Duodenal mucosa (tissue), 2 donors: Measurements from ENCODE around the gene SOX13.

Source experiments
- H3K27ac ChIP-seq: one replicate; pipeline ENCODE4 v1.7.0; 2013; ENCODE audit warnings: low read depth, low read length
- H3K27me3 ChIP-seq, 2 donors: one replicate each; pipeline ENCODE4 v1.7.0; 2013; ENCODE audit warnings: low read length in 2 of 2, control low read depth in 1 of 2; ENCODE audit not compliant: insufficient read depth in 2 of 2, control insufficient read depth in 1 of 2
- H3K36me3 ChIP-seq, 2 donors: one replicate each; pipeline ENCODE4 v1.7.0; 2013; ENCODE audit warnings: low read length in 2 of 2, control low read depth in 1 of 2; ENCODE audit not compliant: insufficient read depth in 2 of 2, control insufficient read depth in 1 of 2
- H3K4me1 ChIP-seq, 2 donors: one replicate each; pipeline ENCODE4 v1.7.0; 2013; ENCODE audit warnings: low read length in 2 of 2, control low read depth in 1 of 2; ENCODE audit not compliant: insufficient read depth in 2 of 2, control insufficient read depth in 1 of 2
- H3K4me3 ChIP-seq, 2 donors: one replicate each; pipeline ENCODE4 v1.7.0; 2013; ENCODE audit warnings: low read length in 2 of 2, low read depth in 1 of 2
- H3K9ac ChIP-seq, 2 donors: one replicate each; pipeline ENCODE4 v1.7.0; 2013; ENCODE audit warnings: low read length in 2 of 2, low read depth in 1 of 2
- H3K9me3 ChIP-seq, 2 donors: one replicate each; pipeline ENCODE4 v1.7.0; 2013; ENCODE audit warnings: low read length in 2 of 2, control low read depth in 1 of 2; ENCODE audit not compliant: control insufficient read depth in 1 of 2

The SOX13 gene

GRCh38 chr1:204162494-204163074 lies 89.7 kb downstream of the SOX13 start:
- H3K36me3 ChIP-seq, result no peaks in the 10 kb centered on the region
- no peaks in the 10 kb centered on the region for H3K9me3 ChIP-seq
- no peak overlapping the region for H3K4me3 ChIP-seq
- no peak overlapping the region for H3K27ac ChIP-seq
- H3K4me1 ChIP-seq, result peaks cover 0 to 4% of the 10 kb centered on the region in 2 donors
- H3K27me3 ChIP-seq, result peaks cover 0 to 9% of the 10 kb centered on the region in 2 donors
- H3K9ac ChIP-seq, result no peak overlapping the region

DNA sequence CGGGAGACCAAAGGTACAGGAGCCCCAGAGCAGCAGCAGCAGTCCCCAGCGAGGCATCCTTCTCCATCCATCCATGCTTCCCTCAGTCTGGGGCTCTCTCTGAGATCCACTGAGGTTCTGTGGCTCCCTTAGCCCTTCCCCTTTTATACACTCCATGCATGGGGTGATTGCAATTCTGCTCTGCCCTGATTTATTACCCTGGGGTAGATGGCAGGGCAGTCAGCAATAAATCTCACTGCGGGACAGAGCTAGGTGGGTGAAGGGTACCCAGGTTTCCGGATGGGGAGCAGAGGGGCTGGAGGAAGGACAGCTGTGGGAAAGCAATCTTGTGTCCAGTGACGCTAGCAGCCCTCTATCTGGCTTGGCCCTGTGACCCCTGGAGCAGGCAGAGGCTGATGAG lies 93.3 kb downstream of the SOX13 start, which contains the start of gene REN:
Gene REN, minus strand, starts transcription at position 119 of the 400 bp plus-strand sequence. Its CDS starts 44 bp downstream, at position 75.
- H3K4me1 ChIP-seq, result peaks cover 0 to 4% of the 10 kb centered on the region in 2 donors
- H3K4me3 ChIP-seq, result no peak within 1 kb of the TSS
- peaks cover 0 to 6% of the 10 kb centered on the region in 2 donors for H3K27me3 ChIP-seq
- peaks cover 20% of the 10 kb centered on the region in 2 donors for H3K9me3 ChIP-seq
- no peaks in the 10 kb centered on the region for H3K36me3 ChIP-seq
- H3K9ac ChIP-seq, result no peak within 1 kb of the TSS
- H3K27ac ChIP-seq, result no peak within 1 kb of the TSS

DNA sequence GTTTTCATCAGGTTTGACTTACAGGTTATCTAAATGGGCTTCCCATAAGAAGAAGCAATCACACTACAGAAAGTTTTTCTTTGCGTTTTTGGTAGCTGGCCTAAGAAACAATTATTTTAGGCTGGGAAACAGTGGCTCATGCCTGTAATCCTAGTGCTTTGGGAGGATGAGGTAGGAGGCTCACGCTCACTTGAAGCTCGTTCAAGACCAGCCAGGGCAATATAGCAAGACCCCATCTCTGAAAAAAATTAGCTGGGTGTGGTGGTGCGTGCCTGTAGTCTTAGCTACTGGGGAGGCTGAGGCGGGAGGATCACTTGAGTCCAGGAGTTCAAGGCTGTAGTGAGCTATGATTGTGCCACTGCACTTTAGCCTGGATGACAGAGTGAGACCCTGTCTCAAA lies 94.8 kb downstream of the SOX13 start:
- Histone ChIP-seq H3K27ac (no peak overlapping the region), H3K4me1 (no peaks in the 10 kb centered on the region), H3K4me3 (no peak overlapping the region), H3K36me3 (no peaks in the 10 kb centered on the region), H3K9ac (no peak overlapping the region), H3K9me3 (peaks cover 20% of the 10 kb centered on the region in 2 donors), H3K27me3 (no peaks in the 10 kb centered on the region)

- Histone ChIP-seq H3K27ac (no peak overlapping the region), H3K4me1 (no peaks in the 10 kb centered on the region), H3K9me3 (peaks cover 20% of the 10 kb centered on the region in 2 donors), H3K4me3 (no peak overlapping the region), H3K27me3 (no peaks in the 10 kb centered on the region), H3K36me3 (no peaks in the 10 kb centered on the region), H3K9ac (no peak overlapping the region)
These were observed 96.9 kb downstream of the SOX13 start for GRCh38 chr1:204169858-204170257.

GRCh38 chr1:204170494-204171155 lies 97.7 kb downstream of the SOX13 start:
- H3K9ac ChIP-seq, result no peak overlapping the region
- H3K36me3 ChIP-seq, result no peaks in the 10 kb centered on the region
- peaks cover 20% of the 10 kb centered on the region in 2 donors for H3K9me3 ChIP-seq
- H3K4me1 ChIP-seq, result no peaks in the 10 kb centered on the region
- no peak overlapping the region for H3K4me3 ChIP-seq
- H3K27me3 ChIP-seq, result no peaks in the 10 kb centered on the region
- H3K27ac ChIP-seq, result no peak overlapping the region

- Histone ChIP-seq H3K27ac (no peak overlapping the region), H3K9ac (no peak overlapping the region), H3K27me3 (no peaks in the 10 kb centered on the region), H3K36me3 (no peaks in the 10 kb centered on the region), H3K4me3 (no peak overlapping the region), H3K9me3 (peaks cover 20% of the 10 kb centered on the region in 2 donors), H3K4me1 (no peaks in the 10 kb centered on the region)
These were observed 98.8 kb downstream of the SOX13 start for GRCh38 chr1:204171751-204172178.

- Histone ChIP-seq H3K27me3 (no peaks in the 10 kb centered on the region), H3K27ac (no peak overlapping the region), H3K4me3 (no peak overlapping the region), H3K9me3 (peaks cover 20% of the 10 kb centered on the region in 2 donors), H3K4me1 (peaks cover 4% of the 10 kb centered on the region in 2 donors), H3K9ac (no peak overlapping the region), H3K36me3 (no peaks in the 10 kb centered on the region)
These were observed 99.6 kb downstream of the SOX13 start for GRCh38 chr1:204172404-204173029.

GRCh38 chr1:204174958-204175357 lies 102.0 kb downstream of the SOX13 start:
- Histone ChIP-seq H3K9me3 (peaks cover 7 to 9% of the 10 kb centered on the region in 2 donors), H3K4me3 (no peak overlapping the region), H3K9ac (no peak overlapping the region), H3K27me3 (peaks cover 0 to 4% of the 10 kb centered on the region in 2 donors), H3K27ac (no peak overlapping the region), H3K36me3 (no peaks in the 10 kb centered on the region), H3K4me1 (peaks cover 6 to 7% of the 10 kb centered on the region in 2 donors)

DNA sequence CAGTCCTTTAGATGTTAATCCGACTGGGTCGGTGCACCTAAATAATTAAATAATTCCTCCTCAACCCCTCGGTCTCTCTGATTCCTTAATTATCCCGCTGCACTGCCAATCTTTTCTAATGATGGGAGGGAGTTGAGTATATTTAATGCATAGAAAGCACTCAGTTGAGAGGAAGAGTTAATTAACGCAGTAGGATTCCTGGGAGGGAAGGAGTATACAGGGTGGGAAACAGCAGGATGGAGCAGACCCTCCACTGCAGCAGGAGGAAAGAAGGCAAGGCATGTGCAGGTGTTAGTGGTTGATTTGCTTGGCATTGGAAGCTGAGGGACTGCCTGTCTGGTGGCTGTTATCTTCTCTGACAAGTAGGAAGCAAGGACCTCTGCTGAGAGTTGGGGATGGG lies 103.1 kb downstream of the SOX13 start:
- H3K9ac ChIP-seq, result no peak overlapping the region
- H3K27me3 ChIP-seq, result peaks cover 0 to 4% of the 10 kb centered on the region in 2 donors
- H3K36me3 ChIP-seq, result no peaks in the 10 kb centered on the region
- no peak overlapping the region for H3K4me3 ChIP-seq
- H3K4me1 ChIP-seq, result peaks cover 6 to 7% of the 10 kb centered on the region in 2 donors
- no peak overlapping the region for H3K27ac ChIP-seq
- H3K9me3 ChIP-seq, result no peaks in the 10 kb centered on the region

GRCh38 chr1:204177133-204177532 lies 104.2 kb downstream of the SOX13 start:
- H3K4me3 ChIP-seq, result no peak overlapping the region
- H3K27me3 ChIP-seq, result peaks cover 0 to 4% of the 10 kb centered on the region in 2 donors
- H3K36me3 ChIP-seq, result no peaks in the 10 kb centered on the region
- no peak overlapping the region for H3K9ac ChIP-seq
- H3K27ac ChIP-seq, result no peak overlapping the region
- peaks cover 6 to 7% of the 10 kb centered on the region in 2 donors for H3K4me1 ChIP-seq
- no peaks in the 10 kb centered on the region for H3K9me3 ChIP-seq
